Measurements from ENCODE around the gene ATP2C1.

ATP2C1 gene

GRCh38 chr3:131053043-131053859, 159.4 kb downstream of the ATP2C1 start:
- no peak for DNase-seq

All from left hindlimb (tissue), 1 donor.